SHP77 treated with DMSO at 0.1 percent for 48 hours (cell line): ENCODE measurements around the gene PALM.

ENCODE experiments used
- DNase-seq: peaks from one replicate; lab custom pipeline; 2025; lab: John Stamatoyannopoulos, UW

The PALM gene

GRCh38 chr19:782878-783668 is 74.3 kb downstream of the PALM start:
- no peak for DNase-seq

GRCh38 chr19:784541-784940 is 75.8 kb downstream of the PALM start:
- DNase-seq, result no peak

- DNase-seq, result no peak
Measured at GRCh38 chr19:787536-787935, 78.8 kb downstream of the PALM start.

GRCh38 chr19:788686-788982 is 79.9 kb downstream of the PALM start:
- DNase-seq, result no peak

GRCh38 chr19:788983-789700 is 80.4 kb downstream of the PALM start:
- no peak for DNase-seq

- no peak for DNase-seq
Measured at GRCh38 chr19:789701-790060, 80.9 kb downstream of the PALM start.

GRCh38 chr19:791007-791566 is 82.4 kb downstream of the PALM start:
- DNase-seq, result no peak

- no peak for DNase-seq
Measured at GRCh38 chr19:791567-792305, 83.0 kb downstream of the PALM start.

GRCh38 chr19:792306-792885 is 83.7 kb downstream of the PALM start:
- DNase-seq, result no peak

- DNase-seq, result no peak
Measured at GRCh38 chr19:793806-794205, 85.1 kb downstream of the PALM start.

- DNase-seq, result no peak
Measured at GRCh38 chr19:795073-795611, 86.4 kb downstream of the PALM start.

GRCh38 chr19:795691-796581 is 87.2 kb downstream of the PALM start:
- DNase-seq, result no peak

GRCh38 chr19:796692-797527 is 88.2 kb downstream of the PALM start, which contains the start of gene PTBP1:
Gene PTBP1, plus strand, starts transcription at chr19:797452. Its CDS starts 46 bp downstream, at chr19:797498.
- peak; percentile 98 for DNase-seq
